K562 (cell line): Measurements from ENCODE around the gene CEP78. TPM values are rescaled to one million over a fixed set of nuclear protein-coding genes. Genes with fewer than 3 reads are reported as not detected.

Source experiments
- ATAC-seq: fragments of 200-7000 bp; cut with Tn5 transposase; 3 replicates; pipeline ENCODE4 v1.9.1; 2020; ENCODE audit warnings: moderate library complexity
- BruUV-seq: library from RNA; stranded (reverse); fragments of 400-500 nt; replicated peaks from 2 replicates; lab custom pipeline; 2021; lab: Mats Ljungman, UMichigan
- CTCF ChIA-PET: fragments of 300-600 bp; formaldehyde crosslinking; extraction: SDS; loops from one replicate; lab custom pipeline; 2021; ENCODE audit warnings: low intra/inter-chr PET ratio; lab: Yijun Ruan, JAX
- POLR2A ChIA-PET: fragments of 300-600, 350-650 bp; sonication (Branson Sonifier 250); formaldehyde crosslinking; extraction: SDS; loops from one replicate; lab custom pipeline; 2021; ENCODE audit warnings: antibody characterized with exemption, inconsistent platforms; lab: Yijun Ruan, JAX
- DNase-seq, 4 experiments: peaks; one replicate each; pipeline versions ENCODE4 v3.0.0 to v3.0.0-alpha.2; 2011 to 2018; ENCODE audit warnings: low spot score in 3 of 4, mixed read lengths in 3 of 4; ENCODE audit errors: extremely low read depth in 1 of 4
- FAIRE-seq: peaks from 2 replicates; lab custom pipeline; 2011; peaks lifted over from hg19 to GRCh38; lab: Jason Lieb, UNC
- H2AFZ ChIP-seq: 2 replicates; pipeline ENCODE4 v1.6.0; 2011; ENCODE audit warnings: low read depth, low read length, control low read depth, inconsistent platforms
- H3K27ac ChIP-seq: fragments of 200-600 bp; 3 replicates; pipeline ENCODE4 v1.8.0; 2011; ENCODE audit warnings: low read depth, mild to moderate bottlenecking, control low read depth, inconsistent platforms, low read length, moderate library complexity, mixed read lengths; ENCODE audit errors: extremely low read depth
- H3K27me3 ChIP-seq, 2 experiments: fragments of 300-600 bp in 1 of 2; 2 replicates in 1 of 2; 3 replicates in 1 of 2; pipeline versions ENCODE4 v1.6.0 to v1.8.0; 2011; ENCODE audit warnings: inconsistent platforms in 2 of 2, low read length in 2 of 2, mild to moderate bottlenecking in 1 of 2, mixed read lengths in 1 of 2, moderate library complexity in 1 of 2; ENCODE audit not compliant: control insufficient read depth in 2 of 2, insufficient read depth in 2 of 2
- H3K36me3 ChIP-seq: fragments of 300-600 bp; 3 replicates; pipeline ENCODE4 v1.8.0; 2011; ENCODE audit warnings: mild to moderate bottlenecking, low read length, inconsistent platforms; ENCODE audit not compliant: control insufficient read depth, insufficient read depth
- H3K4me1 ChIP-seq, 2 experiments: fragments of 200-600 bp in 1 of 2; replicated peaks in 1 of 2; 2 replicates in 1 of 2; 3 replicates in 1 of 2; pipeline versions ENCODE4 v1.5.1 to v1.8.0; 2011; ENCODE audit warnings: inconsistent platforms in 2 of 2, low read length in 2 of 2, mild to moderate bottlenecking in 1 of 2, mixed read lengths in 1 of 2, moderate library complexity in 1 of 2; ENCODE audit not compliant: control insufficient read depth in 2 of 2, insufficient read depth in 2 of 2
- H3K4me2 ChIP-seq: 2 replicates; pipeline ENCODE4 v1.6.1; 2011; ENCODE audit warnings: low read length, control low read depth, inconsistent platforms, mixed read lengths; ENCODE audit not compliant: insufficient read depth
- H3K4me3 ChIP-seq: fragments of 200-600 bp; sonication (generic), shearing (Covaris generic); 2 replicates; pipeline ENCODE4 v1.5.1; 2016; ENCODE audit warnings: control low read depth, inconsistent platforms
- H3K79me2 ChIP-seq: fragments of 200-600 bp; 3 replicates; pipeline ENCODE4 v1.8.0; 2011; ENCODE audit warnings: low read length, inconsistent platforms; ENCODE audit not compliant: control insufficient read depth, insufficient read depth
- H3K9ac ChIP-seq, 2 experiments: 2 replicates each; pipeline versions ENCODE4 v1.6.0 to v1.6.1; 2011; ENCODE audit warnings: low read depth in 2 of 2, low read length in 2 of 2, control low read depth in 1 of 2, inconsistent platforms in 1 of 2, mild to moderate bottlenecking in 1 of 2, mixed read lengths in 1 of 2; ENCODE audit not compliant: insufficient read depth in 1 of 2
- H3K9me1 ChIP-seq: one replicate; pipeline ENCODE4 v1.6.0; 2011; ENCODE audit warnings: inconsistent platforms, mild to moderate bottlenecking, low read length, moderate library complexity; ENCODE audit not compliant: control insufficient read depth, insufficient read depth
- H3K9me3 ChIP-seq: replicated peaks from 2 replicates; pipeline ENCODE4 v1.5.1; 2011; ENCODE audit warnings: low read depth, low read length, inconsistent platforms; ENCODE audit not compliant: control insufficient read depth, insufficient read depth
- H4K20me1 ChIP-seq: replicated peaks from 2 replicates; pipeline ENCODE4 v1.6.1; 2011; ENCODE audit warnings: low read length, inconsistent platforms, mixed read lengths; ENCODE audit not compliant: control insufficient read depth, insufficient read depth
- CAMTA2 ChIP-seq: fragments of 250-450 bp; sonication (Bioruptor Pico); conservative IDR thresholded peaks from 2 replicates; pipeline ENCODE4 v1.5.1; 2022
- CBX2 ChIP-seq: fragments of 200-600 bp; sonication (generic); IDR thresholded peaks from one replicate; pipeline ENCODE4 v1.6.1; 2012; ENCODE audit warnings: mild to moderate bottlenecking, low read length, inconsistent platforms; ENCODE audit not compliant: insufficient read depth, poor library complexity, severe bottlenecking
- ELF1 ChIP-seq: fragments of 200-800 bp; sonication (Bioruptor generic); IDR thresholded peaks from 2 replicates; pipeline ENCODE4 v1.6.1; 2016; ENCODE audit warnings: missing genetic modification characterization, missing compliant biosample characterization
- ELK3 ChIP-seq: fragments of 450-650 bp; formaldehyde crosslinking; IDR thresholded peaks from 2 replicates; pipeline ENCODE4 v1.4.0; 2020; ENCODE audit warnings: mild to moderate bottlenecking
- GATAD2A ChIP-seq: fragments of 450-650 bp; IDR thresholded peaks from 2 replicates; pipeline ENCODE4 v1.6.1; 2017
- HDAC2 ChIP-seq: fragments of 450-650 bp; IDR thresholded peaks from 2 replicates; pipeline ENCODE4 v1.6.1; 2016; ENCODE audit warnings: mild to moderate bottlenecking
- NR2C1 ChIP-seq, 2 experiments: fragments of 450-650 bp; IDR thresholded peaks; 2 replicates each; pipeline ENCODE4 v1.6.1; 2017; ENCODE audit warnings: mild to moderate bottlenecking in 2 of 2, antibody characterized with exemption in 1 of 2, inconsistent platforms in 1 of 2, missing compliant biosample characterization in 1 of 2, missing genetic modification characterization in 1 of 2
- PHF20 ChIP-seq: fragments of 450-650 bp; IDR thresholded peaks from 2 replicates; pipeline ENCODE4 v1.6.1; 2018; ENCODE audit not compliant: partially characterized antibody
- POLR2A ChIP-seq: fragments of 450-650 bp; conservative IDR thresholded peaks from 2 replicates; pipeline ENCODE4 v1.6.1; 2016
- SIN3A ChIP-seq, 2 experiments: fragments of 150-350 bp in 1 of 2; IDR thresholded peaks; 2 replicates each; pipeline ENCODE4 v1.6.1; 2011 to 2016; ENCODE audit warnings: borderline replicate concordance in 2 of 2, low read depth in 2 of 2, low read length in 2 of 2, mild to moderate bottlenecking in 2 of 2, moderate library complexity in 2 of 2; ENCODE audit not compliant: control insufficient read depth in 1 of 2
- TFAM ChIP-seq: fragments of 250-450 bp; sonication (Bioruptor Pico); conservative IDR thresholded peaks from 2 replicates; pipeline ENCODE4 v1.5.0; 2021; ENCODE audit warnings: mild to moderate bottlenecking, moderate library complexity
- YBX1 ChIP-seq: fragments of 450-650 bp; IDR thresholded peaks from 2 replicates; pipeline ENCODE4 v1.7.1; 2016; ENCODE audit warnings: mild to moderate bottlenecking
- ZNF445 ChIP-seq: fragments of 250-450 bp; sonication (Bioruptor Pico); IDR thresholded peaks from 2 replicates; pipeline ENCODE4 v1.4.0; 2020; ENCODE audit warnings: low read depth, mild to moderate bottlenecking, moderate library complexity
- WGBS: fragments of 100-300 bp; shearing (Covaris generic); methylation state at CpG from one replicate; pipeline ENCODE4 v1.1.6; 2016; ENCODE audit warnings: low coverage, mixed read lengths; ENCODE audit not compliant: insufficient coverage; ENCODE audit errors: missing lambda C conversion rate; 5-methylcytosine and 5-hydroxymethylcytosine counted together
- in situ Hi-C: fragments of 300-500 bp; cut with MboI; formaldehyde crosslinking; loops from 4 replicates; pipeline ENCODE4 v1.15.0; 2018; ENCODE audit warnings: inconsistent platforms, mixed read lengths
- intact Hi-C: fragments of 100-400 bp; cut with micrococcal nuclease; formaldehyde crosslinking; loops from 2 replicates; pipeline ENCODE4 v1.14.2; 2022
- polyA plus RNA-seq, 8 experiments: library from polyadenylated mRNA; depleted of rRNA in 4 of 8; stranded (reverse) in 5 of 8; unstranded in 3 of 8; fragments of >200 nt; fragmentation: Nextera tagmentation in 2 of 8; fragmentation: Illumina TruSeq in 1 of 8; extraction: Ambion mirVana in 2 of 8; extraction: Trizol in 1 of 8; gene quantifications; 2 replicates each; pipeline versions ENCODE4 v1.2.1 to v1.2.3, GENCODE V29; 2011 to 2014; ENCODE audit warnings: inconsistent platforms in 1 of 8, missing spikeins in 1 of 8
- total RNA-seq, 7 experiments: library from RNA; depleted of rRNA in 6 of 7; stranded (reverse); fragments of >200 nt in 6 of 7; fragmentation: Illumina TruSeq in 2 of 7; extraction: Trizol in 2 of 7; gene quantifications; 2 replicates each; pipeline versions ENCODE4 v1.2.1 to v1.2.3, GENCODE V29; 2011 to 2021; ENCODE audit warnings: low replicate concordance in 1 of 7

CEP78 gene
- total and polyA plus RNA-seq, 9 of the 15 experiments (the other 6 are each of a cell fraction or from before 2014, with no cell fraction given) = 3.5 to 26.0 (median 21.5) TPM

GRCh38 chr9:78273761-78274160, 37.9 kb downstream of the CEP78 start:
- Histone ChIP-seq H3K4me3 (no peak overlapping the region), H3K27ac (no peak overlapping the region), H3K79me2 (no peaks in the 10 kb centered on the region), H3K27me3 (no peaks in the 10 kb centered on the region), H3K9me3 (no peaks in the 10 kb centered on the region), H2AFZ (no peak overlapping the region)
- CTCF ChIA-PET = no interaction called here
- in situ Hi-C loops = no loop called here
- 97% methylated on average over 3 of the region's 3 CpGs for WGBS
- no peak for TF ChIP-seq HDAC2
- no peak for TF ChIP-seq POLR2A
- TF ChIP-seq SIN3A (IDR thresholded peaks at IDR 0.05; ENCODE audit: borderline replicate concordance in 2 of 2, control insufficient read depth in 1 of 2, low read depth in 2 of 2, low read length in 2 of 2) = no peak
- TF ChIP-seq GATAD2A = no peak
- no peak for TF ChIP-seq ZNF445 (CRISPR knock-in tag)
- TF ChIP-seq PHF20 = no peak
- TF ChIP-seq CBX2 = no peak
- no peak for TF ChIP-seq CAMTA2
- no peak for TF ChIP-seq NR2C1 (IDR thresholded peaks at IDR 0.05)
- no peak for TF ChIP-seq NR2C1 (tag; IDR thresholded peaks at IDR 0.05)
- no peak for TF ChIP-seq ELK3 (CRISPR knock-in tag)
- TF ChIP-seq TFAM = no peak
- no peak for TF ChIP-seq YBX1
- TF ChIP-seq ELF1 = no peak
- TF ChIP-seq, all 486 proteins: peak for 0
- intact Hi-C loops = no loop called here
- Histone ChIP-seq H3K9me1 (no peaks in the 10 kb centered on the region), H4K20me1 (no peaks in the 10 kb centered on the region), H3K36me3 (peaks cover 21% of the 10 kb centered on the region; the same call in 2 of the 3 replicates), H3K4me1 (no peaks in the 10 kb centered on the region), H3K9ac (no peak overlapping the region), H3K4me2 (no peak overlapping the region)
- FAIRE-seq (no peak), DNase-seq (no peak), ATAC-seq (no peak)
- POLR2A ChIA-PET = no interaction called here
- no TSS peak for BruUV-seq
